LNCaP clone FGC (cell line): ENCODE data around the gene PCDHAC1.
A peak's percentile ranks its signal among the peaks of the same experiment; 100 is the strongest.
"Not testable (repeated sequence)": the region's sequence is repeated elsewhere in the genome, so short reads cannot be mapped to it uniquely, and the experiment has no call there.

Experiments used
- DNase-seq: peaks from one replicate; pipeline ENCODE4 v3.0.0-alpha.2; 2011; ENCODE audit warnings: low read depth
- H3K4me3 ChIP-seq: 2 replicates; pipeline ENCODE4 v1.5.1; 2011; ENCODE audit warnings: mild to moderate bottlenecking, low read depth, low read length, control low read depth
- TF ChIP-seq, protein P1 (sequence below): IDR thresholded peaks from 2 replicates; pipeline ENCODE4 v1.5.1; 2012; ENCODE audit warnings: mild to moderate bottlenecking; ENCODE audit not compliant: control insufficient read depth, insufficient read depth; ENCODE audit errors: extremely low read depth

PCDHAC1 gene, protein sequence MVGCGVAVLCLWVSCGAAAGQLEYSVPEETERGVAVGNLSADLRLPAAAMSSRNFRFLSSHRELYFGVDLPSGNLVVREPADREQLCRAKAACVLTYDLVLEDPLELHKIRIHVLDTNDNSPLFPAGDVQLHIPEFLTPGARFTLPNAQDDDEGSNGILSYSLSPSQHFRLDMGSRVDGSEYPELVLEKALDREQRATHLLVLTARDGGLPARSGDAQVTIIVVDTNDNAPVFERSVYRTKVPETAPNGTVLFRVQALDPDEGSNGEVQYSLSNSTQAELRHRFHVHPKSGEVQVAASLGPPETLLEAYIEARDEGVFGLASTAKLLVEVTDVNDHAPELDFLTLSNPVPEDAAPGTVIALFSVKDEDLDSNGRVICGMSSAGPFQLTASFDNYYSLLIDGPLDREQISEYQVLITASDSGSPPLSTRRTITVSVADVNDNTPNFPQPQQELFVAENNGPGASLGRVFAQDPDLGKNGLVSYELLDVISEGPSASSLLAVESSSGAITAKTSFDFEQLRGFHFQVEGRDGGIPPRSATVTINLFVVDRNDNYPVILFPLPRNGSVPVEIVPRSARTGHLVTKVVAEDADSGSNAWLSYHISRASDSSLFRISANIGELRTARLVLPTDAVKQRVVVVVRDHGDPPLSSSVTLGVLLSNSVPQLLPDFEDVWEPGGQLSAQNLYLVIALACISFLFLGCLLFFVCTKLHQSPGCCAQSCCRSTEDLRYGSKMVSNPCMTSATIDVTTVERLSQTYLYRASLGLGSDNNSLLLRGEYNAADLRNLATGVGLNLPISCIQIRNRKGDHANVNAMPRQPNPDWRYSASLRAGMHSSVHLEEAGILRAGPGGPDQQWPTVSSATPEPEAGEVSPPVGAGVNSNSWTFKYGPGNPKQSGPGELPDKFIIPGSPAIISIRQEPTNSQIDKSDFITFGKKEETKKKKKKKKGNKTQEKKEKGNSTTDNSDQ

DNA sequence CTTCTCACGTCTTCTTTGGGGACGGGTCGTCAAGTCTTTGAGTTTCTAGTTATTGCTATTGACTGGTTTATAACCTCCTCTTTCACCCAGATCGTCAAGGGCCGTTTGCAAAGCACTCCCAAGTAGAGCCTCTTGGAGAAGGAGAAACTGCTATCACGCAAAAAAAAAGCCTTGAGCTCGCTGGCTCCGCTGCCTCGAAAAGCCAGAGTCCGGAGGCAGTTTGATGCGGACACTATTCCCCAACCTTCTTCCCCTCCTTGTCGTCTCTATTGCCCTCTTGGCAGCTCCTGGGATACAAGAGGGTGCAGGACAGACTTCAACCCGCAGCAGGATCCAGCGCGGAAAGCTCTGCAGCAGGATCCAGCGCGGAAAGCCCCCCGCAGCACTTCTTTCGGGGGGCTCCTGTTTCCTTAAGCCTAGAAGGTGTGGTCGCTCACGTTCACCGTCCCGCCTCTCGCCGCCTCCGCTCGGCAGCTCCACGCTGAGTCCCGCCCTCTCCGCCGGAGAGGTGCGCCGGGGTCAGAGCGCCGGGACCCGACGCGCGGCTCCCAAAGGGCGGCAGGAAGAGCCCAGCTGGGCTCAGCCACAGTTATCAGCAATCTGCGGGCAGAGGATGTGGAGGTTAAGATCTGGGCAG, at the start of gene PCDHAC1:
Gene PCDHAC1, plus strand, starts transcription at position 494 of the 637 bp plus-strand sequence. CDS start 594 bp downstream, outside the sequence.
- DNase-seq: no peak
- TF ChIP-seq, protein P1, sequence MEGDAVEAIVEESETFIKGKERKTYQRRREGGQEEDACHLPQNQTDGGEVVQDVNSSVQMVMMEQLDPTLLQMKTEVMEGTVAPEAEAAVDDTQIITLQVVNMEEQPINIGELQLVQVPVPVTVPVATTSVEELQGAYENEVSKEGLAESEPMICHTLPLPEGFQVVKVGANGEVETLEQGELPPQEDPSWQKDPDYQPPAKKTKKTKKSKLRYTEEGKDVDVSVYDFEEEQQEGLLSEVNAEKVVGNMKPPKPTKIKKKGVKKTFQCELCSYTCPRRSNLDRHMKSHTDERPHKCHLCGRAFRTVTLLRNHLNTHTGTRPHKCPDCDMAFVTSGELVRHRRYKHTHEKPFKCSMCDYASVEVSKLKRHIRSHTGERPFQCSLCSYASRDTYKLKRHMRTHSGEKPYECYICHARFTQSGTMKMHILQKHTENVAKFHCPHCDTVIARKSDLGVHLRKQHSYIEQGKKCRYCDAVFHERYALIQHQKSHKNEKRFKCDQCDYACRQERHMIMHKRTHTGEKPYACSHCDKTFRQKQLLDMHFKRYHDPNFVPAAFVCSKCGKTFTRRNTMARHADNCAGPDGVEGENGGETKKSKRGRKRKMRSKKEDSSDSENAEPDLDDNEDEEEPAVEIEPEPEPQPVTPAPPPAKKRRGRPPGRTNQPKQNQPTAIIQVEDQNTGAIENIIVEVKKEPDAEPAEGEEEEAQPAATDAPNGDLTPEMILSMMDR: no peak
- no peak within 1 kb of the TSS; the same call in 1 of the 2 replicates for H3K4me3 ChIP-seq

DNA sequence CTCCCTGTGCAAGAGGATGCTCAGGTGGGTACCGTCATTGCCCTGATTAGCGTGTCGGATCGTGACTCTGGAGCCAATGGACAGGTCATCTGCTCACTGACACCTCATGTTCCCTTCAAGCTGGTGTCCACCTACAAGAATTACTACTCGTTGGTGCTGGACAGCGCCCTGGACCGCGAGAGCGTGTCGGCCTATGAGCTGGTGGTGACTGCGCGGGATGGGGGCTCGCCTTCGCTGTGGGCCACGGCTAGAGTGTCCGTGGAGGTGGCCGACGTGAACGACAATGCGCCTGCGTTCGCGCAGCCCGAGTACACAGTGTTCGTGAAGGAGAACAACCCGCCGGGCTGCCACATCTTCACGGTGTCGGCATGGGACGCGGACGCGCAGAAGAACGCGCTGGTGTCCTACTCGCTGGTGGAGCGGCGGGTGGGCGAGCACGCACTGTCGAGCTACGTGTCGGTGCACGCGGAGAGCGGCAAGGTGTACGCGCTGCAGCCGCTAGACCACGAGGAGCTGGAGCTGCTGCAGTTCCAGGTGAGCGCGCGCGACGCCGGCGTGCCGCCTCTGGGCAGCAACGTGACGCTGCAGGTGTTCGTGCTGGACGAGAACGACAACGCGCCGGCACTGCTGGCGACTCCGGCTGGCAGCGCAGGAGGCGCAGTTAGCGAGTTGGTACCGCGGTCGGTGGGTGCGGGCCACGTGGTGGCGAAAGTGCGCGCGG, 49.4 kb upstream of the PCDHAC1 start:
- not testable (repeated sequence) for DNase-seq, H3K4me3 ChIP-seq

DNA sequence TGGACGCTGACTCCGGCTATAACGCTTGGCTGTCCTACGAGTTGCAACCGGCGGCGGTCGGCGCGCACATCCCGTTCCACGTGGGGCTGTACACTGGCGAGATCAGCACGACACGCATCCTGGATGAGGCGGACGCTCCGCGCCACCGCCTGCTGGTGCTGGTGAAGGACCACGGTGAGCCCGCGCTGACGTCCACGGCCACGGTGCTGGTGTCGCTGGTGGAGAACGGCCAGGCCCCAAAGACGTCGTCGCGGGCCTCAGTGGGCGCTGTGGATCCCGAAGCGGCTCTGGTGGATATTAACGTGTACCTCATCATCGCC, 48.9 kb upstream of the PCDHAC1 start:
- TF ChIP-seq, protein P1: no peak
- no peak overlapping the region for H3K4me3 ChIP-seq
- no peak for DNase-seq

DNA sequence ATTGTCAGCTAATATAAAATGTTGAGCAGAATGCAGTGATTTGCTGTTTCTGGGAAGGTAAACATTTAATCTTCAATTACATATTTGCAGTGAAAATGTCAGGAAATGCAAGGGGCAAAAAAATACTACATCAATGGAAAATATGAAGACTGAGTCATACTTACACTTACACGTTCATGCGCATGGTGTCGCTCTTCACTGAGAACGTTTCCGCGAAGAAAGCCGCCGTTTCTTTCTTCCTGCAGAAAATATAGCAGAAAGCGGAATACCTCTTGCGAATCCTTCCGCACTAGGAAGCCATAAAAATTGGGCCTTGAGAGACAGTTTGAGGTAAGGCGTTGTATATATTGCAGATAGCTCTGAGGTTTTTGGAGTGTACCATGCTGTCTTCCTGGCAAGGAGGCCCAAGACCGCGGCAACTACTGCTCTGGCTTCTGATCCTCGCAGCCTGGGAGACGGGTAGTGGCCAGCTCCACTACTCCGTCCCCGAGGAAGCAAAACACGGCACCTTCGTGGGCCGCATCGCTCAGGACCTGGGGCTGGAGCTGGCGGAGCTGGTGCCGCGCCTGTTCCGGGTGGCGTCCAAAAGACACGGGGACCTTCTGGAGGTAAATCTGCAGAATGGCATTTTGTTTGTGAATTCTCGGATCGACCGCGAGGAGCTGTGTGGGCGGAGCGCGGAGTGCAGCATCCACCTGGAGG, 44.1 kb upstream of the PCDHAC1 start, which contains the start of gene PCDHA13:
Gene PCDHA13, plus strand, starts transcription at position 236 of the 702 bp plus-strand sequence. Its CDS starts 145 bp downstream, at position 381.
- DNase-seq: no peak
- TF ChIP-seq, protein P1: peak; percentile 43
- H3K4me3 ChIP-seq: no peak within 1 kb of the TSS

DNA sequence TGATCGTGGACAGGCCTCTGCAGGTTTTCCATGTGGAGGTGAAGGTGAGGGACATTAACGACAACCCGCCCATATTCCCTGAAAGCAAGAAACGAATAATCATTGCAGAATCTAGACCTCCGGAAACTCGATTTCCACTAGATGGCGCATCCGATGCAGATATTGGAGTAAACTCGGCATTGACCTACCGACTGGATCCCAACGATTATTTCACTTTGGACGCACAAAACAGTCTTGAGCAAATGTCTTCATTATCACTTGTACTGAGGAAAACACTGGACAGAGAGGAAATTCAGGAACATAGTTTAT, 43.6 kb upstream of the PCDHAC1 start:
- DNase-seq: peak; percentile 1
- no peak overlapping the region for H3K4me3 ChIP-seq
- TF ChIP-seq, protein P1: peak; percentile 59

DNA sequence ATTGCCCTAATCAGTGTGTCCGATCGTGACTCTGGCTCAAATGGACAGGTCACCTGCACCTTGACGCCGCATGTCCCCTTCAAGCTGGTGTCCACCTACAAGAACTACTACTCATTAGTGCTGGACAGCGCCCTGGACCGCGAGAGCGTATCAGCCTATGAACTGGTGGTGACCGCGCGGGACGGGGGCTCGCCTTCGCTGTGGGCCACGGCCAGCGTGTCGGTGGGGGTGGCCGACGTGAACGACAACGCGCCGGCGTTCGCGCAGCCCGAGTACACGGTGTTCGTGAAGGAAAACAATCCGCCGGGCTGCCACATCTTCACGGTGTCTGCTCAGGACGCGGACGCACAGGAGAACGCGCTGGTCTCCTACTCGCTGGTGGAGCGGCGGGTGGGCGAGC, 42.7 kb upstream of the PCDHAC1 start:
- H3K4me3 ChIP-seq: no peak overlapping the region
- DNase-seq: no peak
- TF ChIP-seq, protein P1: no peak
